Transverse colon (tissue), 4 donors: ENCODE results near the gene CHCHD6. TPM values are rescaled to one million over a fixed set of nuclear protein-coding genes. Genes with fewer than 3 reads are reported as not detected.

Source experiments
- DNase-seq: peaks from one replicate; pipeline ENCODE4 v3.0.0-alpha.2; 2019
- H3K27ac ChIP-seq, 4 donors: fragments of 200-600 bp; sonication (generic); 2 replicates each; pipeline ENCODE4 v1.5.1; 2016 to 2018; ENCODE audit warnings: inconsistent platforms in 4 of 4
- H3K27me3 ChIP-seq: fragments of 200-600 bp; sonication (generic); 2 replicates; pipeline ENCODE4 v1.5.1; 2017; ENCODE audit warnings: inconsistent platforms
- H3K36me3 ChIP-seq, 4 donors: fragments of 200-600 bp; sonication (generic); 2 replicates each; pipeline ENCODE4 v1.5.1; 2017 to 2019; ENCODE audit warnings: inconsistent platforms in 4 of 4
- H3K4me1 ChIP-seq, 4 donors: fragments of 200-600 bp; sonication (generic); 2 replicates each; pipeline ENCODE4 v1.5.1; 2017 to 2020; ENCODE audit warnings: inconsistent platforms in 4 of 4
- H3K4me3 ChIP-seq, 4 donors: fragments of 200-600 bp; sonication (generic); 1 replicate in 1 of 4; 2 replicates in 3 of 4; pipeline versions ENCODE4 v1.5.1 to v1.6.1; 2017 to 2019; ENCODE audit warnings: inconsistent platforms in 4 of 4
- H3K9me3 ChIP-seq, 2 donors: fragments of 200-600 bp; sonication (generic); 2 replicates each; pipeline ENCODE4 v1.5.1; 2017 to 2019; ENCODE audit warnings: inconsistent platforms in 2 of 2
- CTCF ChIP-seq, 5 experiments: fragments of 200-600 bp in 3 of 5; fragments of 450-650 bp in 2 of 5; sonication (generic) in 3 of 5; IDR thresholded peaks; 1 replicate in 2 of 5; 2 replicates in 3 of 5; pipeline ENCODE4 v1.5.1; 2016 to 2017; ENCODE audit warnings: antibody characterized with exemption in 5 of 5, inconsistent platforms in 3 of 5, mild to moderate bottlenecking in 2 of 5, moderate library complexity in 1 of 5
- EP300 ChIP-seq: sonication (generic); formaldehyde crosslinking; IDR thresholded peaks from one replicate; pipeline ENCODE4 v1.6.1; 2017; ENCODE audit warnings: antibody characterized with exemption, low read depth
- POLR2A ChIP-seq: fragments of 450-650 bp; IDR thresholded peaks from one replicate; pipeline ENCODE4 v1.6.1; 2016; ENCODE audit warnings: antibody characterized with exemption, mild to moderate bottlenecking, moderate library complexity
- POLR2AphosphoS5 ChIP-seq, 3 donors: sonication (generic); formaldehyde crosslinking; IDR thresholded peaks; one replicate each; pipeline ENCODE4 v1.6.1; 2016; ENCODE audit warnings: antibody characterized with exemption in 3 of 3
- WGBS, 2 donors: methylation state at CpG; one replicate each; pipeline ENCODE4 v1.1.5; 2018; ENCODE audit warnings: low coverage in 1 of 2; 5-methylcytosine and 5-hydroxymethylcytosine counted together
- in situ Hi-C, 4 donors: fragments of 200-750 bp; cut with MboI; loops; one replicate each; pipeline versions ENCODE4 v1.15.0 to v1.15.1; 2017; ENCODE audit warnings: low sequenced_read_pairs in 3 of 4, low pct_ligation_motif_present in 1 of 4, low pct_unique_long_range_greater_than_20kb in 1 of 4
- intact Hi-C: fragments of 100-400 bp; cut with DNase I; formaldehyde crosslinking; loops from one replicate; pipeline ENCODE4 v1.15.1; 2023; ENCODE audit warnings: low total_unique reads
- total RNA-seq, 4 donors: library from RNA; depleted of rRNA; stranded (reverse); fragments of >200 nt; gene quantifications; one replicate each; pipeline ENCODE4 v1.1.0, GENCODE V29; 2016

The CHCHD6 gene
- total RNA-seq, 4 donors from 2014 or later, result 4.6 to 12.1 (median 5.3) TPM

GRCh38 chr3:126986001-126986400 is 282.0 kb downstream of the CHCHD6 start:
- TF ChIP-seq POLR2A, result no peak
- TF ChIP-seq POLR2AphosphoS5 (IDR thresholded peaks at IDR 0.05), result no peak
- no peak for TF ChIP-seq EP300
- no peak for TF ChIP-seq CTCF (IDR thresholded peaks at IDR 0.05)
- Histone ChIP-seq H3K36me3 (no peaks in the 10 kb centered on the region), H3K9me3 (no peaks in the 10 kb centered on the region), H3K4me1 (peaks cover 10 to 17% (median 12%) of the 10 kb centered on the region in 4 donors), H3K27ac (no peak overlapping the region), H3K4me3 (no peak overlapping the region), H3K27me3 (no peaks in the 10 kb centered on the region)
- in situ Hi-C loops (loop anchor here in 1 of 4 donors (10.0 kb wide), 1 partner anchor 231 kb away; no protein-coding TSS in a partner anchor), intact Hi-C loops (loop anchor here (10.0 kb wide), 1 partner anchor 231 kb away; no protein-coding TSS in a partner anchor)
- DNase-seq, result no peak
- WGBS, 2 donors, result 20 to 42% methylated on average over 1 to 7 of the region's 9 CpGs

- Histone ChIP-seq H3K27me3 (no peaks in the 10 kb centered on the region), H3K4me1 (peaks cover 8 to 14% (median 9%) of the 10 kb centered on the region in 4 donors), H3K36me3 (no peaks in the 10 kb centered on the region), H3K27ac (no peak overlapping the region), H3K4me3 (no peak overlapping the region), H3K9me3 (no peaks in the 10 kb centered on the region)
- DNase-seq, result no peak
- in situ Hi-C loops (loop anchor here in 1 of 4 donors (10.0 kb wide), 1 partner anchor 232 kb away; no protein-coding TSS in a partner anchor), intact Hi-C loops (loop anchor here (10.0 kb wide), 1 partner anchor 232 kb away; no protein-coding TSS in a partner anchor)
- 66% methylated on average over 4 of the region's 4 CpGs; no CpG with 5 or more reads in 1 of the 2 donors for WGBS, 2 donors
- no peak for TF ChIP-seq POLR2A
- TF ChIP-seq EP300, result no peak
- no peak for TF ChIP-seq POLR2AphosphoS5 (IDR thresholded peaks at IDR 0.05)
- no peak for TF ChIP-seq CTCF (IDR thresholded peaks at IDR 0.05)
Observed at GRCh38 chr3:126987129-126987528, 283.1 kb downstream of the CHCHD6 start.

- in situ Hi-C loops, result loop anchor here in 1 of 4 donors (10.0 kb wide), 1 partner anchor 233 kb away; no protein-coding TSS in a partner anchor
- intact Hi-C loops, result loop anchor here (10.0 kb wide), 1 partner anchor 233 kb away; no protein-coding TSS in a partner anchor
- WGBS, 2 donors, result 96% methylated on average over 8 of the region's 8 CpGs; no CpG with 5 or more reads in 1 of the 2 donors
- DNase-seq, result no peak
- H3K27me3 ChIP-seq, result no peaks in the 10 kb centered on the region
- peaks cover 6 to 9% (median 6%) of the 10 kb centered on the region in 4 donors for H3K4me1 ChIP-seq
- no peaks in the 10 kb centered on the region for H3K9me3 ChIP-seq
- no peaks in the 10 kb centered on the region for H3K36me3 ChIP-seq
- no peak for TF ChIP-seq POLR2A
- H3K4me3 ChIP-seq, result no peak overlapping the region
- no peak overlapping the region for H3K27ac ChIP-seq
Observed at GRCh38 chr3:126987596-126987995, 283.6 kb downstream of the CHCHD6 start.

- peaks cover 5 to 8% (median 6%) of the 10 kb centered on the region in 4 donors for H3K4me1 ChIP-seq
- no peak overlapping the region for H3K4me3 ChIP-seq
- H3K27me3 ChIP-seq, result no peaks in the 10 kb centered on the region
- H3K36me3 ChIP-seq, result no peaks in the 10 kb centered on the region
- H3K27ac ChIP-seq, result no peak overlapping the region
- TF ChIP-seq CTCF (IDR thresholded peaks at IDR 0.05) (no peak), POLR2A (no peak), POLR2AphosphoS5 (IDR thresholded peaks at IDR 0.05) (no peak), EP300 (no peak)
- H3K9me3 ChIP-seq, result no peaks in the 10 kb centered on the region
- in situ Hi-C loops, result loop anchor here in 1 of 4 donors (10.0 kb wide), 1 partner anchor 234 kb away; no protein-coding TSS in a partner anchor
- DNase-seq, result no peak
- WGBS, 2 donors, result 90% methylated on average over 22 of the region's 26 CpGs; no CpG with 5 or more reads in 1 of the 2 donors
- intact Hi-C loops, result loop anchor here (10.0 kb wide), 1 partner anchor 234 kb away; no protein-coding TSS in a partner anchor
Observed at GRCh38 chr3:126988451-126989021, 284.5 kb downstream of the CHCHD6 start.
